GM21447 (cell line): ENCODE results near the gene PIGB.
"Not testable (repeated sequence)": the region's sequence is repeated elsewhere in the genome, so short reads cannot be mapped to it uniquely, and the experiment has no call there.

Experiments used
- ATAC-seq: cut with Tn5 transposase; IDR thresholded peaks from one replicate; pipeline ENCODE4 v1.9.1; 2021; ENCODE audit not compliant: unreplicated experiment

PIGB gene

DNA sequence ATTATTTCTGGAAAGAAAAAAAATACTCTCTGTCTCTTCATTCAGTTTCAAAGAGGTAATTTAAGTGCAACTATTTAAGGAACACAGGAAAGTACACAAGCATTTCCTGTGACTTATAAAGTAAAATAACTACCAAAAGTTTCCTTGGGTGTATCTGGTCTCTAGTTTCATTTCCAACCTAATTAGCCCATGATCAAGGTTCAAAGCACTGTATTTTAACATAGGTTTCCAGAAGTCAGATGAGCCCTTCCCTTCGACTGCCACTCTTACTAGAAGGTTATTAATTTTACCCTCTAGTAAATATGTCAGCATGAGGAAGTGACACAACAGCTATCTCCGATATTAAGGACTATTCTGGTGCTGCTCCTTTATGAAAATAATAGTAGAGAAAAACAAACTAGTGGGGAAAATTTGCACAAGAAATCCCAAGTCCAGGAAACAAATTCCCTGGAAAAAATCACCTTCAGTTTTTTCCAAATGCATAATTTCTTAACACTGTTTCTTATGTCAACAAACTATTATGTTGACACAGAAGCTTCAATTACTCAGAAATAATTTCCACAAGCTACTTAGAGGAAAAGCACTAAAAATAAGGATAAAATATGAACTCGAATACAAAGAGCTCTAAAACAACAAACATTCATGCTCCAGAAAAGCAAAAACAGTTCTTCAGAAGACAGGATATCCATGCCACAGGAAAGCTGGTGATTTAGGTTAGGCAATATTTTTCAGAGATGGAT lies 53.8 kb downstream of the PIGB start:
- peak; percentile 66 for ATAC-seq

DNA sequence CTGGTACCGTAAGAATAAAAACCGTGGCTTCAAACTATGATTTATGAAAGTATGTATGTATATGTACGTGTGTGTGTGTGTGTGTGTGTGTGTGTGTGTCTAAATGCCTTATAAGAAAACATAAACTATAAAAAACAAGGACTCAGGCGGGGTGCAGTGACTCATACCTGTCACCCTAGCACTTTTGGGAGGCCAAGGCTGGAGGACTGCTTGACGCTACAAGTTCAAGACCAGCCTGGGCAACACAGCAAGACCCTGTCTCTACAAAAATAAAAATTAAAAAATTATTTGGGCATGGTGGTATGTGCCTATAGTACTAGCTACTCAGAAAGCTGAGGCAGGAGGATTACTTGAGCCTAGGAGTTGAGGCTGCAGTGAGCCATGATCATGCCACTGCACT lies 60.1 kb downstream of the PIGB start:
- ATAC-seq, result no peak

DNA sequence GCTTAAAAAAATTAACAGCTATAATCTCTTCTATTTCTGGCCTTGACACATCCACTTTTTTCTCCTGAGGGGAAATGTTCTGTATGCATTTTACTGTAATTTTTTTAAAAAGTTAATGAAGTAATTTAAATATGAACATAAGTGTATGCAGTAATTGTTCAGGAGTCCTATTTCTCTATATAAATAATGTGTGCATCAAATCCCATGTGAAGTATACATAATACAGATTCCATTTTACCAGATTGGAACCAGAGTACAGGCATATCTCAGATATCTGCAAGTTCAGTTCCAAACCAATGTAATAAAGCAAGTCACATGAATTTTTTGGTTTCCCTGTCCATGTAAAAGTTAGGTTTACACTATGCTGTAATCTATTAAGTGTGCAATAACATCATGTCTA lies 62.6 kb downstream of the PIGB start:
- no peak for ATAC-seq

DNA sequence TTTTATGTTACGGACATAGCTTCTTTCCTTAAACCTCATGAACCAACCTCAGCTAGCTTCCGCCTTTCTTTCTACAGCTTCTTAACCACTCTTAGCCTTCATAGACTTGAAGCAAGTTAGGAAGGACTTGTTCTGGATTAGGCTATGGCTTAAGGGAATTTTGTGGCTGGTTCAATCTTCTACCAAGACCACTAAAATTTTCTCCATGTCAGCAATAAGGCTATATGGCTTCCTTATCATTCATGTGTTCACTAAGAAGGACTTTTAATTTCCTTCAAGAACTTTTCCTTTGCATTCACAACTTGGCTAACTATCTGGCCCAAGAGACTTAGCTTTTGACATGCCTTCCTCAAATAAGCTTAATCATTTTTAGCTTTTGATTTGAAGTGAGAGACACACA lies 64.7 kb downstream of the PIGB start:
- no peak for ATAC-seq

DNA sequence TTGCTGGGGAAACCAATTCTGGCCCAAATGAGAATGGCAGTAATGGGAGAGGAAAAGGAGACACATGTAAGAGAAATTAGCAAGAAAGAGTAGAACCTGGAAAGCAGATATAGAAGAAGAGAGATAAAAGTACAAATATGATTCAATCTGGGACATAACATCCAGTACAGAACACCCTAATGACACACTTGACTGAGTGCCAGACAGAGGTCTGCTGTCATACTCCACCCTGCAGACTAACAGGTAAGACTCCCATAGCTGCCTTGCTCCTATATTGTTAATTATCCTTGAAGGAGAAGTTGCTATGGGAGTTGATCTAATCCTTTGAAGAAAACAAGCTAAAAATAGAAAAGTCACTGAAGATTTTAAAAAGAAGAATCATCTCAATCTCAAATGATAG lies 68.0 kb downstream of the PIGB start:
- no peak for ATAC-seq

DNA sequence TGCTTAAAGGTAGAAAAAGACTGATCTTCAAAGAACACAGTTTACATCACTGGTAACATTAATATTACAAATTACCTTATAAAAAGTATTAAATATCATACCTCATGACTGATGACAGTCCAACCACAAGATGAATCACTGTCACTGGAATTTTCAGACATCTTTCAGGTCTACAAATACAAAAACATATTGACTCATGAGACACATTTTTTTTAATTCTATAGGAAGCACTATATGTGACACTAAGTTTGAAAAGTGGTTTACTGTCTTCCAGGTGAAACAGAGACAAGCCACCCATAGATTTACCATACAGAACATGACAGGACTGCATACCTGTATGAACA lies 70.2 kb downstream of the PIGB start:
- no peak for ATAC-seq

DNA sequence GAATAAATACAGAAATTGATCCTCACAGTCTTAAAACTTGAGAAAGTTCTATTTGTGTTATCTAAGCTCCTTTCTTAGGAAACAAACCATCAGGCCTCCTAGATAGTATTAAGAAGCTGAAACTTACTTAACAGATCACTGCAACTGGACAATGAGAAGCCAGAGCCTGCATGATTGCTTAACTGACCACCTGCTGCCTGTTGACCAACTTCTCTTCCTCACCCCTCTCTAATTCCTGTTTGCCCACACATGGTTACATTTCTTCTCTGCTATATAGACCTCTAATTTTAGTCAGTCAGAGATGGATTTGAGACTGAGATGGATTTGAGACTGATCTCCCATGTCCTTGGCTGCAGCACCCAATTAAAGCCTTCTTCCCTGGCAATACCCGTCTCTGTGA lies 75.7 kb downstream of the PIGB start:
- no peak for ATAC-seq

DNA sequence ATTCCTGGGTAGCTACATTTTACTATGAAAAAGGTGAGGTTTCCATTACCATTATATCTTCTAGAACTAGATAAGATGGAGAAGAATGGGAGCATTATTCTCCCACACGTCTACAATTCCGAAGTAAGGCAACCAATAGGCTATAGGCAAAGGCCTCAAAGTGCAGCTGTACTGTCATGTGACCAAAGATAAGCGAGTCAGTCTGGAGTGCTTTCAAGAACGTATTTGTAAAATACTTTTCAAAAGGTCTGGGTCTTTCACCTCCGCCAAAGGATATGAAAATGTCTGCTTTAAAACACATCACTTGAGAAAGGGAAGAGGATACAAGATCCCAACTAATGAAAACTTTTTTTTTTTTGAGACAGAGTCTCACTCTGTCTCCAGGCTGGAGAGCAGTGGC lies 79.2 kb downstream of the PIGB start:
- no peak for ATAC-seq

DNA sequence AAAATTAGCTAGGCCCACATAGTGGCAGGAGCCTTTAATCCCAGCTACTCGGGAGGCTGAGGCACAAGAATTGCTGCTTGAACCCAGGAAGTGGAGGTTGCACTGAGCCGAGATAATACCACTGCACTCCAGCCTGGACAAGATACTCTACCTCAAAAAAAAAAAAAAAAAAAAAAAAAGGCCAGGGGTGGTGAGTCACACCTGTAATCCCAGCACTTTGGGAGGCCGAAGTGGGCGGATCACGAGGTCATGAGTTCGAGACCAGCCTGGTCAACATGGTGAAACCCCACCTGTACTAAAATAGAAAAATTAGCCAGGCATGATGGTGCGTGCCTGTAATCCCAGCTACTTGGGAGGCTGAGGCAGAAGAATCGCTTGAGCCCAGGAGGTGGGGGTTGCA lies 81.0 kb downstream of the PIGB start:
- ATAC-seq, result not testable (repeated sequence)

DNA sequence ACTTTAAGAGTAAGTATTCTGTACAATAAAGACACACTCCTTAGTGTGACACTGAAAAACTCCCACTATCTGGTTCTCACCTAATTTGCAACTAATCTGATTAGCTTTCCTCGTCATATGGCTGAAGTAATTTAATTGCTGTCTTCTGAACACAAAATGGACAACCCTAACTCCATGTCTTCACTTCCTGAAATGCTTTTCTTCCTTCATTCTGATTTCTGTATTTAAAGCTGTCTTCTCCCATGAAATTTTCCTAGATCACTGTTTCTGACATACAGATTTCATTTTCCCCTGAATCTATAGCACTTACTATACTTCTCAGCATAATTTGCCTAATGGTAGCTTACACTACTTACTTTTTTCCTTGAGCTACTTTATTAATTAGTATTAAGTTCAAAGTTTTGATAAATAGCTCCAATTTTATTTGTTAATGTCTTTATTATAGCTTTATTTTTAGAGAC lies 82.8 kb downstream of the PIGB start:
- no peak for ATAC-seq

DNA sequence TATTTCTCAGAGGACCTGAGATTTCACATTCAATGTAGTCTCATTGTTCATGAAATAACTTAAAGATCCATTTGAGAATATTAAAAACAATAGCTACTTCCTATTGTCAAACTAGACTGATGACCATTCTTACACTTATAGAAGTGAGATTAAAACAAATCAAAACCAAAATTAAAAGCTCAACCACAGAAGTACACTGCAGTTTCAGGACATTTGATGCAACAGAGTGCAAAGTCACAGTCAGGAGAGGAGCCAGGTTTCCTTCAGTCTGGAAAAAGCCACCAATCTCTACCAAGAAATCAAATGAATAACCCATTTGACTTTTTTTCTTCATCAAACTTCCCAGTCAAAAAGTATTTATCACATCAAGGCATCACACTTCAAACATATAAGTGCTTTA lies 83.7 kb downstream of the PIGB start:
- ATAC-seq, result peak; percentile 44

DNA sequence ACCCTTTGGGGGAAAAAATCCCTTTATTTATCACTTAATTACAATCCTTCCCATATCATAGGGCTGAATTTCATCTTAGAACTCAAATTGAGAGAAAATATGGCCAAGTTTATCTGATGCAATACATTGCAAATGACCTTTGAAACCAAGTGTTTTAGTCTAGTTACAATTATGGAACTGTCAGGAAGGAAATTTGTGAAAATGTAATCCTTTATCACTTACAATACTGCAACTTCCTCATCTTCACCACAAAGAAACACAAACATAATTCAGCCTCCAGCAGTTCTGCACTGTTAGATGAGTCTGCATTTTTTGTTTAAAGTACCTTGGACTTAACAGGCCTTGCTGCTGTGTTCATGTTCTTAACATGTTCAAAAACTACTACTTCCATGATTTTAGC lies 84.5 kb downstream of the PIGB start:
- no peak for ATAC-seq
